Tibial nerve (tissue), 4 donors: Measurements from ENCODE around the gene NUPR1.
A peak's percentile ranks its signal among the peaks of the same experiment; 100 is the strongest.

Source experiments
- EP300 ChIP-seq, 2 donors: sonication (generic); formaldehyde crosslinking; IDR thresholded peaks; one replicate each; pipeline ENCODE4 v1.6.1; 2017; ENCODE audit warnings: antibody characterized with exemption in 2 of 2, mild to moderate bottlenecking in 1 of 2
- TF ChIP-seq, protein P1 (sequence below), 5 experiments: fragments of 200-600 bp in 3 of 5; fragments of 450-650 bp in 2 of 5; sonication (generic) in 3 of 5; IDR thresholded peaks; one replicate each; pipeline ENCODE4 v1.5.1; 2016 to 2019; ENCODE audit warnings: antibody characterized with exemption in 5 of 5, mild to moderate bottlenecking in 3 of 5, moderate library complexity in 2 of 5

DNA sequence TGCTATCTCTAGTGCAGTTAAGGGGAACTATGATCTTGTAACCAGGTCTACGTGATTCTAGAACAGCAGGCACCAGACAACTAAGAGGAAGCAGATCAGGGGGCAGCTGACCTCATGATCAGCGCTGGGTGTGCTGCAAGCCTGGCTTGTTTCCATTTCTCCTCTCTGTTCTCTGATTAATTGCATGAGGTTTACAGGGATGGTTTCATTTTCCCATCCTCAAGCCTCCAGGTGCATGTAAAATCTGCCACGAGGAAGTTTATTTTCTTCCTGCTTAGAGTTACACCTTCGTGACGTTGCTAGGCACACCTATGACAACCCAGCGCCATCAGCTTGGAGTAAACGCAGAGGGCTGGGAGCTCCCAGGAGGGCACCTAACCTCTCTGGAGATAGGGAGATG is 4.3 kb upstream of the NUPR1 start:
- TF ChIP-seq, protein P1, sequence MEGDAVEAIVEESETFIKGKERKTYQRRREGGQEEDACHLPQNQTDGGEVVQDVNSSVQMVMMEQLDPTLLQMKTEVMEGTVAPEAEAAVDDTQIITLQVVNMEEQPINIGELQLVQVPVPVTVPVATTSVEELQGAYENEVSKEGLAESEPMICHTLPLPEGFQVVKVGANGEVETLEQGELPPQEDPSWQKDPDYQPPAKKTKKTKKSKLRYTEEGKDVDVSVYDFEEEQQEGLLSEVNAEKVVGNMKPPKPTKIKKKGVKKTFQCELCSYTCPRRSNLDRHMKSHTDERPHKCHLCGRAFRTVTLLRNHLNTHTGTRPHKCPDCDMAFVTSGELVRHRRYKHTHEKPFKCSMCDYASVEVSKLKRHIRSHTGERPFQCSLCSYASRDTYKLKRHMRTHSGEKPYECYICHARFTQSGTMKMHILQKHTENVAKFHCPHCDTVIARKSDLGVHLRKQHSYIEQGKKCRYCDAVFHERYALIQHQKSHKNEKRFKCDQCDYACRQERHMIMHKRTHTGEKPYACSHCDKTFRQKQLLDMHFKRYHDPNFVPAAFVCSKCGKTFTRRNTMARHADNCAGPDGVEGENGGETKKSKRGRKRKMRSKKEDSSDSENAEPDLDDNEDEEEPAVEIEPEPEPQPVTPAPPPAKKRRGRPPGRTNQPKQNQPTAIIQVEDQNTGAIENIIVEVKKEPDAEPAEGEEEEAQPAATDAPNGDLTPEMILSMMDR (IDR thresholded peaks at IDR 0.05): no peak
- TF ChIP-seq EP300 (IDR thresholded peaks at IDR 0.05): peak; percentile 54 to 71
